A673 (cell line): Measurements from ENCODE around the gene SCRG1. TPM values are rescaled to one million over a fixed set of nuclear protein-coding genes. Genes with fewer than 3 reads are reported as not detected.

ENCODE experiments used
- BruUV-seq: library from RNA; stranded (reverse); fragments of 400-500 nt; replicated peaks from 2 replicates; lab custom pipeline; 2021; lab: Mats Ljungman, UMichigan
- CTCF ChIA-PET: fragments of 300-600 bp; sonication (Branson Sonifier 250); formaldehyde crosslinking; loops from one replicate; lab custom pipeline; 2022; ENCODE audit warnings: antibody characterized with exemption; lab: Charles Lee
- POLR2A ChIA-PET: fragments of 300-600 bp; sonication (Branson Sonifier 250); formaldehyde crosslinking; loops from one replicate; lab custom pipeline; 2022; ENCODE audit warnings: antibody characterized with exemption; ENCODE audit not compliant: low non-redundant PET; lab: Charles Lee
- DNase-seq: peaks from one replicate; pipeline ENCODE4 v3.0.0-alpha.2; 2015; ENCODE audit warnings: low spot score
- H3K27ac ChIP-seq: fragments of 200-600 bp; sonication (generic); 2 replicates; pipeline ENCODE4 v1.5.1; 2016; ENCODE audit warnings: mixed run types, low read depth, mild to moderate bottlenecking, mixed read lengths, antibody characterized with exemption, low read length; ENCODE audit not compliant: poor library complexity, severe bottlenecking
- H3K27me3 ChIP-seq: fragments of 200-600 bp; sonication (generic); replicated peaks from 2 replicates; pipeline ENCODE4 v1.6.1; 2017; ENCODE audit warnings: mixed run types, low read depth, mild to moderate bottlenecking, mixed read lengths, antibody characterized with exemption, low read length; ENCODE audit not compliant: insufficient read depth, poor library complexity
- H3K36me3 ChIP-seq: fragments of 200-600 bp; sonication (generic); 2 replicates; pipeline ENCODE4 v1.6.1; 2016; ENCODE audit warnings: mixed run types, mild to moderate bottlenecking, mixed read lengths, antibody characterized with exemption, low read length; ENCODE audit not compliant: insufficient read depth, poor library complexity, severe bottlenecking
- H3K4me1 ChIP-seq: fragments of 200-600 bp; sonication (generic); 2 replicates; pipeline ENCODE4 v1.6.1; 2017; ENCODE audit warnings: mixed run types, mild to moderate bottlenecking, mixed read lengths, antibody characterized with exemption, low read length; ENCODE audit not compliant: insufficient read depth, poor library complexity, severe bottlenecking
- H3K4me3 ChIP-seq: fragments of 200-600 bp; sonication (generic); 2 replicates; pipeline ENCODE4 v1.5.1; 2016; ENCODE audit warnings: low read depth, mixed run types, mild to moderate bottlenecking, mixed read lengths, low read length; ENCODE audit not compliant: poor library complexity, severe bottlenecking
- H3K9me3 ChIP-seq: fragments of 200-600 bp; sonication (generic); 2 replicates; pipeline ENCODE4 v1.6.1; 2016; ENCODE audit warnings: mixed run types, low read depth, mild to moderate bottlenecking, mixed read lengths, antibody characterized with exemption, low read length; ENCODE audit not compliant: poor library complexity, severe bottlenecking
- CTCF ChIP-seq: fragments of 300-800, 200-600 bp; sonication (generic); conservative IDR thresholded peaks from 2 replicates; pipeline ENCODE4 v1.5.1; 2017; ENCODE audit warnings: low read depth, mild to moderate bottlenecking, antibody characterized with exemption, low read length, moderate library complexity, mixed read lengths
- EZH2 ChIP-seq: fragments of 200-600 bp; sonication (generic); IDR thresholded peaks from 2 replicates; pipeline ENCODE4 v1.6.1; 2017; ENCODE audit warnings: borderline replicate concordance, low read depth, mild to moderate bottlenecking, mixed read lengths, antibody characterized with exemption, low read length; ENCODE audit not compliant: poor library complexity, severe bottlenecking
- intact Hi-C: fragments of 100-400 bp; cut with micrococcal nuclease; formaldehyde crosslinking; loops from one replicate; pipeline ENCODE4 v1.10.0; 2022; ENCODE audit not compliant: unreplicated experiment
- total RNA-seq: library from RNA; stranded (reverse); gene quantifications from 2 replicates; pipeline ENCODE4 v1.2.3, GENCODE V29; 2021

The SCRG1 gene
- total RNA-seq, 1 experiment from 2014 or later: 0.09 TPM

DNA sequence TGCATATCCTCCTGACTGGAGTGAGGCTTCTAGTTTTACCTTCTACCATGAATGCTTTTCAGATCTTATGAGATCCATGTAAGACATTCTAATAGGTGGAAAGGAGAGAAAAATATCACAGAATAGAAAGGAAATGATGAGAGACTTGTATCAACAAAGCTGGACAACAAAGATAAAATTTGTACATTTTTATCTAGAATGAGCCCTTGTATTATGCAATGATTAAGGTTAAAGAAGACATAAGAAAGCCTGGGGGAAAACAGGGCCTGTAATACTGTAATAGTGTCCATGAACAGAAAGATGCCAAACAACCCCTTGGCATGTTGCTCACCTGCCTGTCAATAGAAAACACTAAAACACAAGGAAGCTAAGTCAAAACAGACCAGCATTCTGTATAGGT, 44.2 kb upstream of the SCRG1 start:
- Histone ChIP-seq H3K4me3 (no peak overlapping the region), H3K27me3 (no peaks in the 10 kb centered on the region), H3K9me3 (peaks cover 5% of the 10 kb centered on the region), H3K27ac (no peak overlapping the region), H3K4me1 (peaks cover 6% of the 10 kb centered on the region), H3K36me3 (no peaks in the 10 kb centered on the region)
- TF ChIP-seq EZH2 (no peak), CTCF (no peak)
- ChIA-PET POLR2A (no interaction called here), CTCF (no interaction called here)
- DNase-seq: no peak
- BruUV-seq: no TSS peak
- intact Hi-C loops: no loop called here

- Histone ChIP-seq H3K36me3 (no peaks in the 10 kb centered on the region), H3K4me3 (no peak overlapping the region), H3K4me1 (no peaks in the 10 kb centered on the region), H3K27ac (no peak overlapping the region), H3K9me3 (peaks cover 5% of the 10 kb centered on the region), H3K27me3 (no peaks in the 10 kb centered on the region)
- ChIA-PET POLR2A (no interaction called here), CTCF (no interaction called here)
- DNase-seq: no peak
- BruUV-seq: no TSS peak
- intact Hi-C loops: no loop called here
- TF ChIP-seq EZH2 (no peak), CTCF (no peak)
Measured at GRCh38 chr4:173442223-173442932, 43.5 kb upstream of the SCRG1 start.

- no TSS peak for BruUV-seq
- peaks cover 5% of the 10 kb centered on the region for H3K9me3 ChIP-seq
- intact Hi-C loops: no loop called here
- H3K36me3 ChIP-seq: no peaks in the 10 kb centered on the region
- ChIA-PET CTCF (no interaction called here), POLR2A (no interaction called here)
- no peaks in the 10 kb centered on the region for H3K27me3 ChIP-seq
- H3K4me3 ChIP-seq: no peak overlapping the region
- TF ChIP-seq EZH2 (no peak), CTCF (no peak)
- no peak overlapping the region for H3K27ac ChIP-seq
- no peak for DNase-seq
- no peaks in the 10 kb centered on the region for H3K4me1 ChIP-seq
Measured at GRCh38 chr4:173440888-173441287, 42.0 kb upstream of the SCRG1 start.
